Neural crest cell (in vitro differentiated cells): ENCODE measurements around the gene ORC3. TPM values are rescaled to one million over a fixed set of nuclear protein-coding genes. Genes with fewer than 3 reads are reported as not detected.
A peak's percentile ranks its signal among the peaks of the same experiment; 100 is the strongest.
"Not testable (repeated sequence)": the region's sequence is repeated elsewhere in the genome, so short reads cannot be mapped to it uniquely, and the experiment has no call there.

Experiments used
- DNase-seq: peaks from one replicate; pipeline ENCODE4 v3.0.0; 2021; ENCODE audit warnings: low read depth, mixed read lengths, low spot score
- H3K27ac Mint-ChIP-seq: one replicate; pipeline ENCODE4 v1.8.0; 2021; ENCODE audit warnings: mild to moderate bottlenecking, mixed read lengths; ENCODE audit not compliant: unreplicated experiment
- H3K27me3 Mint-ChIP-seq: 2 replicates; pipeline ENCODE4 v1.8.0; 2021; ENCODE audit warnings: low read depth, mild to moderate bottlenecking, mixed read lengths
- H3K36me3 Mint-ChIP-seq: 2 replicates; pipeline ENCODE4 v1.8.0; 2021; ENCODE audit warnings: low read depth, mild to moderate bottlenecking, mixed read lengths
- H3K4me1 Mint-ChIP-seq: 2 replicates; pipeline ENCODE4 v1.8.0; 2021; ENCODE audit warnings: mixed read lengths
- H3K4me3 Mint-ChIP-seq: one replicate; pipeline ENCODE4 v1.8.0; 2021; ENCODE audit warnings: mild to moderate bottlenecking, mixed read lengths
- H3K9me3 Mint-ChIP-seq: 2 replicates; pipeline ENCODE4 v1.8.0; 2021; ENCODE audit warnings: mixed read lengths
- total RNA-seq: library from RNA; stranded (reverse); gene quantifications from 2 replicates; pipeline ENCODE4 v1.2.1, GENCODE V29; 2021
- TF ChIP-seq, protein P1 (sequence below): fragments of 200-600 bp; sonication (generic); conservative IDR thresholded peaks from 2 replicates; pipeline ENCODE4 v1.5.0; 2021; ENCODE audit warnings: antibody characterized with exemption, mild to moderate bottlenecking

The ORC3 gene
- total RNA-seq, 1 donor from 2014 or later: 37.3 TPM

DNA sequence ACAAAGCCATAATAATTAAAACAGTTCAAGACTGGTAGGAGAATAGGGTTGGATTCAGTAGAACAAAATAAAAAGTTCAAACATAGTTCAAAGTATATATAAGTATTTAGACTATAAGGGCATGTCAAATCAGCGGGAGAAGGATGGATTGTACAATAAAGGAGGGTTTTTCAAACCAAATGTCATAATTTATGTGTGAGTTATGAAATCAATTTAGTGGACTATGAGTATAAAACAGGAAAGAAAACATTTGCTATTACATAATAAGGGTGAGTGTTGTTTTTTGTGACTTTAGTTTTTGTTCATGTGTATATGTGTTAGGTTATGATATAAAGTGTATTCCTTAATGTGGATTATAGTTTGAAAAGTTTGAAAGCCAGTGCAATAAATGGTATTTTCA, 10.6 kb downstream of the ORC3 start:
- no peak for DNase-seq
- TF ChIP-seq, protein P1, sequence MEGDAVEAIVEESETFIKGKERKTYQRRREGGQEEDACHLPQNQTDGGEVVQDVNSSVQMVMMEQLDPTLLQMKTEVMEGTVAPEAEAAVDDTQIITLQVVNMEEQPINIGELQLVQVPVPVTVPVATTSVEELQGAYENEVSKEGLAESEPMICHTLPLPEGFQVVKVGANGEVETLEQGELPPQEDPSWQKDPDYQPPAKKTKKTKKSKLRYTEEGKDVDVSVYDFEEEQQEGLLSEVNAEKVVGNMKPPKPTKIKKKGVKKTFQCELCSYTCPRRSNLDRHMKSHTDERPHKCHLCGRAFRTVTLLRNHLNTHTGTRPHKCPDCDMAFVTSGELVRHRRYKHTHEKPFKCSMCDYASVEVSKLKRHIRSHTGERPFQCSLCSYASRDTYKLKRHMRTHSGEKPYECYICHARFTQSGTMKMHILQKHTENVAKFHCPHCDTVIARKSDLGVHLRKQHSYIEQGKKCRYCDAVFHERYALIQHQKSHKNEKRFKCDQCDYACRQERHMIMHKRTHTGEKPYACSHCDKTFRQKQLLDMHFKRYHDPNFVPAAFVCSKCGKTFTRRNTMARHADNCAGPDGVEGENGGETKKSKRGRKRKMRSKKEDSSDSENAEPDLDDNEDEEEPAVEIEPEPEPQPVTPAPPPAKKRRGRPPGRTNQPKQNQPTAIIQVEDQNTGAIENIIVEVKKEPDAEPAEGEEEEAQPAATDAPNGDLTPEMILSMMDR: no peak
- no peaks in the 10 kb centered on the region for H3K4me1 Mint-ChIP-seq
- H3K9me3 Mint-ChIP-seq: no peaks in the 10 kb centered on the region
- no peak overlapping the region for H3K27ac Mint-ChIP-seq
- no peaks in the 10 kb centered on the region for H3K27me3 Mint-ChIP-seq
- H3K4me3 Mint-ChIP-seq: no peak overlapping the region
- no peaks in the 10 kb centered on the region for H3K36me3 Mint-ChIP-seq

DNA sequence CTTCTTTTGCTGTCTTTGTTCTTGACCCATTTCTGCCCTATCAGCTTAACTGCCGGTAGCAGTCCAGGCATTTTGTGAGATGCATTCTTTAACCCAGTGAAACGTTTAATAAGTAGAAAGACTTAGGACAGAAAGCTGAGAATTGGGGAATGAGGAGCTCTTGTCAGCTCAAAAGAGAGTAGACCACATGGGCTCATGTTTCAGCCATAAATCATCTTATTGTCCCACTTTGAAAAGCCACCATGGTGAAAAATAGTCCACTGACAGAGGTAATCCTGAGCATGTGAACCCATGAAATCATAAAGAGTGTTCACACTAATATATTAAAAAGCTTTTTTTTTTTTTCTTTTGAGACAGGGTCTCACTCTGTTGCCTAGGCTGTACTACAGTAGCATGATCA, 16.3 kb downstream of the ORC3 start:
- H3K27ac Mint-ChIP-seq: no peak overlapping the region
- H3K4me1 Mint-ChIP-seq: no peaks in the 10 kb centered on the region
- H3K36me3 Mint-ChIP-seq: no peaks in the 10 kb centered on the region
- TF ChIP-seq, protein P1: no peak
- DNase-seq: no peak
- H3K9me3 Mint-ChIP-seq: no peaks in the 10 kb centered on the region
- H3K4me3 Mint-ChIP-seq: no peak overlapping the region
- H3K27me3 Mint-ChIP-seq: no peaks in the 10 kb centered on the region

DNA sequence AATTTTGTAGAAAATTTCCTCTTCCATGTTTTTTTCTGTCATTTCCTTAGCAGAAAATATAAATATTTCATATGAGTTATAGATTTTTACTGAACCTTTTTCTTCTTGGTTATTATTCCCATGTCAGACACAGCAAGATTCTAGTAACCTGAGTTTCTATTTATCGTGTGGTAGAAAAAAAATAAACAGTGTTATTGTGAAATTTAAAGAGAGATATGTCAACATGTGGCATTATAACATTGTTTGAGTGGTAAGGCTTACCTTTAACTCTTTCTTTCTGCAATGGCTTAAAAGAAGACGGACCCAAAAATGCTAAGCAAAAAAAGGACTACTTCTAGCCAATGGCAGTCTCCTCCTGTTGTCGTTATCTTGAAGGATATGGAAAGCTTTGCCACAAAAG, 18.9 kb downstream of the ORC3 start:
- H3K36me3 Mint-ChIP-seq: peaks cover 14% of the 10 kb centered on the region
- no peaks in the 10 kb centered on the region for H3K9me3 Mint-ChIP-seq
- H3K4me1 Mint-ChIP-seq: no peaks in the 10 kb centered on the region
- H3K27ac Mint-ChIP-seq: no peak overlapping the region
- TF ChIP-seq, protein P1: no peak
- DNase-seq: no peak
- no peak overlapping the region for H3K4me3 Mint-ChIP-seq
- no peaks in the 10 kb centered on the region for H3K27me3 Mint-ChIP-seq

DNA sequence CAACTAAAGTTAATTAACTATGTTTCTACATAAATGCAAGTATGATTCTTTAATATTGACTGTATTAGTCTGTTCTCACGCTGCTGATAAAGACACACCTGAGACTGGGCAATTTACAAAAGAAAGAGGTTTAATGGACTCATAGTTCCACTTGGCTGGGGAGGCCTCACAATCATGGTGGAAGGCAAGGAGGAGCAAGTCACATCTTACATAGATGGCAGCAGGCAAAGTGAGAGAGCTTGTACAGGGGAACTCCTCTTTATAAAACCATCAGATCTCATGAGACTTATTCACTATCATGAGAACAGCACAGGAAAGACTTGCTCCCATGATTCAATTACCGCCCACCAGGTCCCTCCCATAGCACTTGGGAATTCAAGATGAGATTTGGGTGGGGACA, 23.1 kb downstream of the ORC3 start:
- H3K27me3 Mint-ChIP-seq, H3K27ac Mint-ChIP-seq, H3K9me3 Mint-ChIP-seq, H3K4me1 Mint-ChIP-seq, H3K4me3 Mint-ChIP-seq, DNase-seq: not testable (repeated sequence)
- peaks cover 26% of the 10 kb centered on the region for H3K36me3 Mint-ChIP-seq

DNA sequence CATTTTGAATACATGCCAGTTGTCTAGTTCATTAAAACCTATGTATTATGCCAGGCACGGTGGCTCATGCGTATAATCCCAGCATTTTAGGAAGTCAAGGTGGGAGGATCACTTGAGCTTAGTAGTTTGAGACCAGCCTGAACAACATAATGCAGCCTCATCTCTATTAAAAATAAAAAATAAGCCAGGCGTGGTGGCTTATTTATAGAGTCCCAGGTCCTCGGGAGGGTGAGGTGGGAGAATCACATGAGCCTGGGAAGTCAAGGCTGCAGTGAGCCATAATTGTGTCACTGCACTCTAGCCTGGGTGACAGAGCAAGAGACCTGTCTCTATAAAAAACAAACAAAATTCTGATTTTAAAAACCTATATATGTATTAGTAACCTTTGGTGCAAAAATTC, 27.5 kb downstream of the ORC3 start:
- Mint-ChIP-seq H3K4me3 (no peak overlapping the region), H3K27ac (no peak overlapping the region), H3K36me3 (peaks cover 24% of the 10 kb centered on the region), H3K9me3 (no peaks in the 10 kb centered on the region), H3K4me1 (no peaks in the 10 kb centered on the region), H3K27me3 (no peaks in the 10 kb centered on the region)
- TF ChIP-seq, protein P1: no peak
- no peak for DNase-seq

DNA sequence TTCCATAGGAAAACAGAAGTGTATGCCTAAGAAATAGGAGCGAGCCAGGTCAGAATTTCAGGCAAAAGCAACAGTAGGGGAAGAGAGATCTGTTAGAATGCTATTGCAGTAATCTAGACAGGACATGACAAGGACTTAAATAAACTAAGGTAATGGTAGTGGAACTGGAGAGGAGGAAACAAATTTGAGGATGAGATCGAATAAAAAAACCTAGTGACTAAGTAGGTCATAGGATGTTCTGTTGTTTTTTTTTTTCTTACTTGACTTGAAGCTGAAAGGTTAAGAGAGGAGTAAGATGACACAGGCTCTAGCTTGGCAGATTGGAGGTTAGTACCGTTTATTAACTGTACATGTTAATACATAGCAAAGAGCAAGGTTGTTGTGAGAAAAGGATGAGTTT, 28.6 kb downstream of the ORC3 start:
- Mint-ChIP-seq H3K27ac (peak overlapping the region; percentile 13), H3K4me1 (no peaks in the 10 kb centered on the region), H3K4me3 (no peak overlapping the region), H3K27me3 (no peaks in the 10 kb centered on the region), H3K36me3 (peaks cover 18% of the 10 kb centered on the region), H3K9me3 (no peaks in the 10 kb centered on the region)
- no peak for DNase-seq
- TF ChIP-seq, protein P1: no peak
